NT2/D1 (cell line): ENCODE data around the gene ANKRD29.

Source experiments
- SUZ12 ChIP-seq: IDR thresholded peaks from 2 replicates; pipeline ENCODE4 v1.6.1; 2011; ENCODE audit not compliant: insufficient read length, insufficient read depth; ENCODE audit errors: extremely low read depth
- ZNF274 ChIP-seq: IDR thresholded peaks from 2 replicates; pipeline ENCODE4 v1.6.1; 2011; ENCODE audit warnings: mild to moderate bottlenecking, low read depth, low read length

GRCh38 chr18:23701017-23701416, 38.3 kb upstream of the ANKRD29 start:
- TF ChIP-seq ZNF274 (no peak), SUZ12 (no peak)
